GM12878 (cell line): ENCODE data around the gene OTUD4. TPM values are rescaled to one million over a fixed set of nuclear protein-coding genes. Genes with fewer than 3 reads are reported as not detected.

Experiments used
- ASH2L ChIP-seq: fragments of 300-600, 200-600 bp; sonication (generic); IDR thresholded peaks from 2 replicates; pipeline ENCODE4 v1.6.1; 2017; ENCODE audit warnings: low read depth, mild to moderate bottlenecking, borderline replicate concordance
- E2F8 ChIP-seq: fragments of 450-650 bp; IDR thresholded peaks from 2 replicates; pipeline ENCODE4 v1.6.1; 2018; ENCODE audit warnings: mild to moderate bottlenecking, low read depth, moderate library complexity; ENCODE audit not compliant: partially characterized antibody
- EED ChIP-seq: sonication (generic); IDR thresholded peaks from 2 replicates; pipeline ENCODE4 v1.6.1; 2016; ENCODE audit warnings: antibody characterized with exemption, low read depth
- ESRRA ChIP-seq: IDR thresholded peaks from 2 replicates; pipeline ENCODE4 v1.6.1; 2012; ENCODE audit warnings: mild to moderate bottlenecking, low read length, improper control_type of control experiment
- KAT2A ChIP-seq: conservative IDR thresholded peaks from 2 replicates; pipeline ENCODE4 v1.6.1; 2011; ENCODE audit warnings: low read depth, low read length; ENCODE audit not compliant: control insufficient read depth
- MEF2B ChIP-seq: fragments of 450-650 bp; IDR thresholded peaks from 2 replicates; pipeline ENCODE4 v1.6.1; 2018; ENCODE audit warnings: mild to moderate bottlenecking, moderate library complexity; ENCODE audit not compliant: partially characterized antibody, poor library complexity, severe bottlenecking
- MYB ChIP-seq: fragments of 150-350 bp; IDR thresholded peaks from 2 replicates; pipeline ENCODE4 v1.6.1; 2014; ENCODE audit warnings: mild to moderate bottlenecking, low read depth, low read length, borderline replicate concordance
- NR2C2 ChIP-seq: IDR thresholded peaks from 2 replicates; pipeline ENCODE4 v1.6.1; 2011; ENCODE audit warnings: borderline replicate concordance, low read depth; ENCODE audit not compliant: control insufficient read depth, insufficient read length
- POLR2AphosphoS2 ChIP-seq: IDR thresholded peaks from 2 replicates; pipeline ENCODE4 v1.6.1; 2011; ENCODE audit warnings: low read depth, mild to moderate bottlenecking, low read length, improper control_type of control experiment, moderate library complexity
- POU2F2 ChIP-seq: IDR thresholded peaks from 3 replicates; pipeline ENCODE4 v1.6.1; 2011; ENCODE audit warnings: low read depth, mild to moderate bottlenecking, low read length, borderline replicate concordance
- REST ChIP-seq: IDR thresholded peaks from 2 replicates; pipeline ENCODE4 v1.6.1; 2012; ENCODE audit warnings: mild to moderate bottlenecking, low read depth, low read length
- SIN3A ChIP-seq: IDR thresholded peaks from 2 replicates; pipeline ENCODE4 v1.6.1; 2012; ENCODE audit warnings: low read depth, low read length, improper control_type of control experiment
- SUPT20H ChIP-seq: IDR thresholded peaks from 2 replicates; pipeline ENCODE4 v1.6.1; 2011; ENCODE audit warnings: low read depth, mild to moderate bottlenecking, low read length, moderate library complexity, borderline replicate concordance; ENCODE audit not compliant: control insufficient read depth
- TCF3 ChIP-seq: IDR thresholded peaks from 2 replicates; pipeline ENCODE4 v1.6.1; 2012; ENCODE audit warnings: low read depth, mild to moderate bottlenecking, low read length, borderline replicate concordance; ENCODE audit not compliant: insufficient read depth
- ZNF24 ChIP-seq: fragments of 450-650 bp; IDR thresholded peaks from 2 replicates; pipeline ENCODE4 v1.6.1; 2017; ENCODE audit warnings: antibody characterized with exemption, mild to moderate bottlenecking
- ZNF384 ChIP-seq: IDR thresholded peaks from 2 replicates; pipeline ENCODE4 v1.6.1; 2012; ENCODE audit warnings: low read depth, mild to moderate bottlenecking, low read length, improper control_type of control experiment, borderline replicate concordance
- ZNF687 ChIP-seq: fragments of 450-650 bp; IDR thresholded peaks from 2 replicates; pipeline ENCODE4 v1.6.1; 2017; ENCODE audit warnings: mild to moderate bottlenecking, moderate library complexity
- polyA plus RNA-seq, 11 experiments: library from polyadenylated mRNA; depleted of rRNA in 4 of 11; unstranded in 6 of 11; stranded (reverse) in 5 of 11; fragments of >200 nt; fragmentation: Nextera tagmentation in 4 of 11; fragmentation: Illumina TruSeq in 1 of 11; extraction: Ambion mirVana in 4 of 11; extraction: Trizol in 1 of 11; gene quantifications; 1 replicate in 1 of 11; 2 replicates in 10 of 11; pipeline versions ENCODE4 v1.2.1 to v1.2.3, GENCODE V29; 2011 to 2016; ENCODE audit warnings: inconsistent platforms in 2 of 11, missing spikeins in 2 of 11, low read depth in 1 of 11
- total RNA-seq, 4 experiments: library from RNA; depleted of rRNA in 3 of 4; stranded (reverse); fragments of >200 nt in 3 of 4; fragmentation: Illumina TruSeq in 1 of 4; extraction: Trizol in 1 of 4; gene quantifications; 2 replicates each; pipeline versions ENCODE4 v1.2.1 to v1.2.3, GENCODE V29; 2013 to 2021

OTUD4 gene
- total and polyA plus RNA-seq, 10 of the 15 experiments (the other 5 are each of a cell fraction or from before 2014, with no cell fraction given): 2.2 to 26.3 (median 14.2) TPM

- TF ChIP-seq REST (no peak), ZNF24 (no peak), TCF3 (peak; percentile 73; the same call in 1 of the 2 replicates), KAT2A (no peak), EED (no peak), MEF2B (peak; percentile 26), POLR2AphosphoS2 (peak; percentile 59; the same call in 1 of the 2 replicates), E2F8 (no peak), SUPT20H (no peak), POU2F2 (peak; percentile 74; the same call in 1 of the 3 replicates), ESRRA (0 out of 2 replicates have a peak, but pooled peaks have one; percentile 66), ASH2L (0 out of 2 replicates have a peak, but pooled peaks have one; percentile 39), MYB (peak; percentile 64; the same call in 1 of the 2 replicates), NR2C2 (no peak), ZNF384 (no peak), SIN3A (peak; percentile 95), ZNF687 (peak; percentile 77)
These were observed 82.3 kb downstream of the OTUD4 start, which contains the start of the genes ABCE1 and ANAPC10 (continued) for GRCh38 chr4:145097821-145098674.
